HG02759 (cell line): ENCODE results near the gene OVCA2.

ENCODE experiments used
- ATAC-seq: cut with Tn5 transposase; IDR thresholded peaks from one replicate; pipeline ENCODE4 v1.9.1; 2021; ENCODE audit warnings: mild to moderate bottlenecking, moderate library complexity; ENCODE audit not compliant: unreplicated experiment

The OVCA2 gene

GRCh38 chr17:2063261-2064146, 21.7 kb downstream of the OVCA2 start:
- no peak for ATAC-seq

DNA sequence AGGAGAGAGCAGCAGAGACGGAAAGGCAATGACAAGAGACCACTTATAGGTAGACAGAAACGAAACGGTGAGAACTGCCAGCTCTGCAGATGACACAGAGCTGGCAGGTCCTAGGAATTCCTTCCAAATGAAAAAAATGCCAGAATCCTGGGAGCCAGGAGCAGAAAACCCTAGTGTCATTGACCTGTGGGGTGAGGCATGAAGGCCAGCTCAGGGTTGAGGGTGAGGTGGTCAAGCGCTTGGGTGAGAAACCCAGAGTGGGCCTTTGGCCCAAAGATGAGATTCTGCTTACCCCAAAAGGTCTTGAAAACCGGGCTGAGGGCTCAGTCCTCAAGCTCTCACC, 22.3 kb downstream of the OVCA2 start:
- ATAC-seq = no peak

DNA sequence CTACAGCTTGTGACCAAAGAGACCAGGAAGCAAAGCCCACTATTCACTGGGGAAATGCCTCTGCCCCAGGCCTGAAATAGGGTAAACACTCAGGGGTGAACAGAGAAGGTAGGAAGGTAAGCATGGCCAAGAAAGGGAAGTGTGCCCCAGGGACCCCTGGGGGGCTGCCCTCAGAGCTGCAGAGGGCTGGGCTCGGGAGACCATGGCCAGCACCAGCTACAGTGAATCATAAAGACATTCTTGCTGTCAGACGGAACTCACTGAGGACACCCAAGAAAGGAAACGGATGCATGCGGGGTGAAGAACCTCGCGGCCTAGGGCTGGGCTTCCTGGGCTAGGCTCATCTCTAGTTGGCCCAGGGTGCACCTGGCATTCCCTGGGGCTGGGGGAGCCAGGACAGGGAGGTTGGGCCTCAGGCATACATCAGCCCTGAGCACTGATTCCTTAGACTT, 22.7 kb downstream of the OVCA2 start:
- no peak for ATAC-seq

GRCh38 chr17:2064980-2065785, 23.4 kb downstream of the OVCA2 start:
- no peak for ATAC-seq

GRCh38 chr17:2065949-2066400, 24.2 kb downstream of the OVCA2 start:
- no peak for ATAC-seq

DNA sequence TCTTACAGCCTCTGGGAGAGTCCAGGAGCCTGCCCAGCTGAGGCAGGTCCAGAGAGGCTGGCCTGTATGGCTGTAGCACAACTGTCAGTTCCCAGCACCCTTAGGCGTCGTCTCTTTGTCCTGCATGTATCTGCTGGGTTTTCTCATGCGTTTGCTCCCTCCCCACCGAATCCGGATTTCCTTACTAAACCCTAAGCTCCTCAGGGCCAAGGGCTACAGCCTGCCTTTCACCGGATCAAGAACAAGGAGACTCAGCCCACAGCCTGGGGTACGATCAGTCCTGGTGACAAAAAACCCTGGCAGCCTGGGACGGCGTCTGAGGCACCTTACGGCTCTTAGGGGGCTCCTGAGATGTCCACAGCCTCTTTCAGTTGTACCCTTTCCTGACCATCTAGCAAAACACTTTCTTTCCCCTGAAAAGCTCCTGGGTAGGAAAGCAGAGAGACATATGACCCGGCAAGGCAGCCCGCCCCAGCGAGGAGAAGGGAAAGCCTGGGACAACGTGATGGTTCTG, 25.3 kb downstream of the OVCA2 start:
- ATAC-seq = no peak

DNA sequence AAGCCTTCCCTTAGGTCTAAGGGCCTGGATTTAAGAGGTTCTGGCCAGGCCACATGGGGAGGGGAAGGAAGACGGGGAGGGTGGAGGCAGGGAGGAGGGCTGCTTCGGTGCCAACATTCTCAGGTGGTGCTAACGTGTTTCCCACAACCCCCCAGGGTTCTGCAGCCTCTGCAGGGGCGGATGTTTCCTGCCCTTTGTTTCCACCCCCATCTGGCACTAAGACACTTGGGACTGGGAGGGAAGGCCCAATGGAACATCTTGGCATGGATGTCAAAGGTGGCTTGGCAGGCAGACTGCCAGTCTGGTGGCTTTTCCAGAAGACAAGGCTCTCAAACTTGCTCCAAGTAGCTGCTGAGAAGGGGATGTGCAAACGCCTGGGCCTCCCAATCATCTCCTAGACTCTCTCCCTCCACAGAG, 25.8 kb downstream of the OVCA2 start:
- ATAC-seq = no peak

GRCh38 chr17:2068031-2068518, 26.3 kb downstream of the OVCA2 start:
- ATAC-seq = no peak

DNA sequence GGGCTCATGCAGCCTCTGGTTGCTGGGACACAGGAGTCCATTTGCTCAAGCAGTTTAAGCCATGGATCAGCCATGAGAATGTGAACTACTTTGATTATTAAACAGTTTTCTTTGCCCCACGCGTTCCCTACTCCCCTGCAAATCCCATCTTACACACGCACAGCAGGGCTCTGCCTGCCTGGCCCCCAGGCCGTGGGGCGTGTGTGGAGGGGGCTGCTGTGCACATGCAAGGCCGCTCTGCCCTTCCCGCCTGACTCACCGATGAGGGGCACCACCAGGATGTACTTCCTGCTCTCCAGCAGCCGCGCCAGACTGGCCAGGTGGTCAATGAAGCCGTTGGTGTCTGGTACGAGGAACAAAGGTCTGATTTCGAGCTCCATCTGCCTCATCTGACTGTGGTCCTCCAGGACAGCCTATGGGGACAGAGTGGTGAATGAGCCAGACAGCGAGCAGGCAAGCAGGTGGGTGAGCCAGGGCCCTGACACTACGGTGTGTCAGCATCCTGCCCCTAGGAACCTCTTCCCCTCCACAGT, 26.8 kb downstream of the OVCA2 start:
- ATAC-seq = no peak

GRCh38 chr17:2070241-2071023, 28.6 kb downstream of the OVCA2 start:
- peak; percentile 84 for ATAC-seq

- ATAC-seq = no peak
Observed at GRCh38 chr17:2071024-2071385, 29.2 kb downstream of the OVCA2 start.

- ATAC-seq = no peak
Observed at GRCh38 chr17:2071455-2072281, 29.8 kb downstream of the OVCA2 start.

DNA sequence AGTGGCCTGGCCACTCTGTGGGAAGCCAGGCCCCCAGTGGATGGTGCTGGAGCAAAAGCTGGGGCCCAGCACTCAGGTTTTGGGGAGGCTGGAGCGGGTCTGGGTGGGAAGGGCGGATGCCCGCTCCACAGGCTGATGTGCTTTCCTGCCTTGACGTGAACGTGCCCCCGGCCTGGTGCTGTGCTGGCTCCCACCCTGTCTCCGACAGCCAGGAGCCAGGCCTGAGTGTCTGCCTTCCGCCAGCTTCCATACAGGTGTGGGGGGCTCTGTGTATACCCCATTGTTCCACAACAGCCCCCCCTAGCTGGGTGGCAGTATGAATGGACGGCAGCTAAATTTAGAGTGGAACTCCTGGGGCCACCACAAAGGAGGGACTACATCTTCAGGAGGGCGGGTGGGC, 33.1 kb downstream of the OVCA2 start:
- ATAC-seq = no peak

- ATAC-seq = no peak
Observed at GRCh38 chr17:2075336-2076086, 33.7 kb downstream of the OVCA2 start.

- no peak for ATAC-seq
Observed at GRCh38 chr17:2076087-2076984, 34.5 kb downstream of the OVCA2 start.

- ATAC-seq = no peak
Observed at GRCh38 chr17:2077040-2077439, 35.2 kb downstream of the OVCA2 start.

- ATAC-seq = no peak
Observed at GRCh38 chr17:2081564-2081963, 39.7 kb downstream of the OVCA2 start.
